Measurements from ENCODE around the gene PSPC1.
A peak's percentile ranks its signal among the peaks of the same experiment; 100 is the strongest.
"Not testable (repeated sequence)": the region's sequence is repeated elsewhere in the genome, so short reads cannot be mapped to it uniquely, and the experiment has no call there.

PSPC1 gene

GRCh38 chr13:19791953-19792537, 9.3 kb upstream of the PSPC1 start:
- H3K36me3 ChIP-seq (ENCODE audit: control insufficient read depth, insufficient read depth, low read length), result no peaks in the 10 kb centered on the region
- TF ChIP-seq CTCF (IDR thresholded peaks at IDR 0.05; ENCODE audit: insufficient read depth, low read length, poor library complexity, severe bottlenecking), result no peak
- no peak for DNase-seq (ENCODE audit: extremely low read depth, insufficient read length)
- no peak overlapping the region for H3K4me3 ChIP-seq (replicated peaks; ENCODE audit: low read depth, low read length)
- H3K27me3 ChIP-seq (replicated peaks; ENCODE audit: control insufficient read depth, insufficient read depth, low read length), result no peaks in the 10 kb centered on the region

- Histone ChIP-seq H3K27me3 (replicated peaks; ENCODE audit: control insufficient read depth, insufficient read depth, low read length) (no peaks in the 10 kb centered on the region), H3K4me3 (replicated peaks; ENCODE audit: low read depth, low read length) (peak overlapping the region; percentile 96), H3K36me3 (ENCODE audit: control insufficient read depth, insufficient read depth, low read length) (no peaks in the 10 kb centered on the region; the same call in 1 of the 2 replicates)
- DNase-seq (ENCODE audit: extremely low read depth, insufficient read length), result peak; percentile 73
- TF ChIP-seq CTCF (IDR thresholded peaks at IDR 0.05; ENCODE audit: insufficient read depth, low read length, poor library complexity, severe bottlenecking), result no peak
Measured at GRCh38 chr13:19782049-19782726, 557 bp downstream of the PSPC1 start.

- Histone ChIP-seq H3K4me3 (replicated peaks; ENCODE audit: low read depth, low read length) (peak overlapping the region; percentile 96), H3K27me3 (replicated peaks; ENCODE audit: control insufficient read depth, insufficient read depth, low read length) (no peaks in the 10 kb centered on the region), H3K36me3 (ENCODE audit: control insufficient read depth, insufficient read depth, low read length) (no peaks in the 10 kb centered on the region; the same call in 1 of the 2 replicates)
- no peak for TF ChIP-seq CTCF (IDR thresholded peaks at IDR 0.05; ENCODE audit: insufficient read depth, low read length, poor library complexity, severe bottlenecking)
- no peak for DNase-seq (ENCODE audit: extremely low read depth, insufficient read length)
Measured at GRCh38 chr13:19781526-19781925, 1.2 kb downstream of the PSPC1 start.

- not testable (repeated sequence) for DNase-seq (ENCODE audit: extremely low read depth, insufficient read length); H3K27me3 ChIP-seq (replicated peaks; ENCODE audit: control insufficient read depth, insufficient read depth, low read length); H3K36me3 ChIP-seq (ENCODE audit: control insufficient read depth, insufficient read depth, low read length)
- peak overlapping the region; percentile 96 for H3K4me3 ChIP-seq (replicated peaks; ENCODE audit: low read depth, low read length)
Measured at GRCh38 chr13:19780753-19781418, 1.9 kb downstream of the PSPC1 start.

- Histone ChIP-seq H3K4me3 (replicated peaks; ENCODE audit: low read depth, low read length) (no peak overlapping the region), H3K36me3 (ENCODE audit: control insufficient read depth, insufficient read depth, low read length) (peaks cover 7% of the 10 kb centered on the region), H3K27me3 (replicated peaks; ENCODE audit: control insufficient read depth, insufficient read depth, low read length) (no peaks in the 10 kb centered on the region)
- no peak for TF ChIP-seq CTCF (IDR thresholded peaks at IDR 0.05; ENCODE audit: insufficient read depth, low read length, poor library complexity, severe bottlenecking)
- DNase-seq (ENCODE audit: extremely low read depth, insufficient read length), result no peak
Measured at GRCh38 chr13:19772306-19772705, 10.4 kb downstream of the PSPC1 start.

GRCh38 chr13:19769854-19770253, 12.9 kb downstream of the PSPC1 start:
- no peak overlapping the region for H3K4me3 ChIP-seq (replicated peaks; ENCODE audit: low read depth, low read length)
- TF ChIP-seq CTCF (IDR thresholded peaks at IDR 0.05; ENCODE audit: insufficient read depth, low read length, poor library complexity, severe bottlenecking), result no peak
- H3K36me3 ChIP-seq (ENCODE audit: control insufficient read depth, insufficient read depth, low read length), result peaks cover 11% of the 10 kb centered on the region
- H3K27me3 ChIP-seq (replicated peaks; ENCODE audit: control insufficient read depth, insufficient read depth, low read length), result no peaks in the 10 kb centered on the region
- no peak for DNase-seq (ENCODE audit: extremely low read depth, insufficient read length)

Measured in GM06990 (cell line).